ENCODE results near the gene RNF121. TPM values are rescaled to one million over a fixed set of nuclear protein-coding genes. Genes with fewer than 3 reads are reported as not detected.

Gene RNF121
- total and polyA plus RNA-seq, 4 donors: 10.2 to 31.1 (median 14.2) TPM

DNA sequence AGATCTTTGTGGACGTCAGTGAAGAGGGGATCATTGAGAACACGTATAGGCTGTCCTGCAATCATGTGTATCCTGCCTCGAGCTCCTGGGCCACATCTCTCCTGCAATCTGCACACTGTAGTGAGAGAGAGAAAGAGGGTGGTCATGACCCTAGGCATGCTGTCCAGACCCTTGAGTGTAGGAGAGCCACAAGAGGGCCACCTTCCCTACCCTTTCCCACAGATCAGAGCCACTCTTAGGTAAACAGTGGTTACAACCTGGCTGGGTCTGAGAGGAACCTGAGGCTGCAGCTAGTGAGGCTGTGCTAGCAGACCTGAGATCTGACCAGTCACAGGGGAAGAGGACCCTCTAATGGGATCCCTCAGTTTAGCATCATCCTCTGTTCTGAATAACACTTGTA lies 65.9 kb downstream of the RNF121 start:
- no peak for DNase-seq (ENCODE audit: low spot score)
- WGBS: 93% methylated on average over 3 of the region's 3 CpGs

DNA sequence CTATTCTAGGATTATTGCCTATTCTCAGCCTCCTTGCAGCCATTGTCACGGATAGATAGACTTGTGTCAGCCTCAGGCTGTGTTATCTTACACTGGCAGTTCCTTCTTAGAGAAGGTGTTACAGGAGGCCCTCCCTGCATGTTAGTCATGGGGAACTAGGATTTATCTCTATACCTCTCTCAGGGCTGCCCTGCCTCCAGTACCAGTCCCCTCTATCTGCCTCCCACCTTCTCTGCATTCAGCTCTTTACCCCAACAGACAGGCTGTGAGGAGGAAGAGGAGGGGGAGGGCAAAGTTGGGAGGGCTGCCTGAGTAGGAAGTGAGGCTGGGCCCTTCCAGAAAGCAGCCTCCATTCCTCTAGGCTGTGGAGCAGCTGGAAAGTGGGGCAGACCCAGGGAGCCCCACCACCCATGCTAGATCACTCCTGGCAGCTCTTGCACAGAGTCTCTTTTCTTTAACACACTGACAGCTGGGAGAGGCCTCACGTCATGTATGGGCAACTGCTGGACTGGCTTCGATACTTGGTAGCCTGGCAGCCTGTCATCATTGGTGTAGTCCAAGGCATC lies 67.0 kb downstream of the RNF121 start:
- 95% methylated on average over 3 of the region's 3 CpGs for WGBS
- no peak for DNase-seq (ENCODE audit: low spot score)
- H3K9me3 ChIP-seq (ENCODE audit: control insufficient read depth in 4 of 4, low read length in 3 of 4): no peaks in the 10 kb centered on the region
- no peak overlapping the region for H3K4me3 ChIP-seq (ENCODE audit: low read depth in 1 of 3, low read length in 3 of 3)
- peaks cover 0 to 2% (median under 1%) of the 10 kb centered on the region in 4 donors for H3K36me3 ChIP-seq (ENCODE audit: control insufficient read depth in 4 of 4, insufficient read depth in 3 of 4, low read depth in 1 of 4, low read length in 3 of 4)
- H3K9ac ChIP-seq (ENCODE audit: low read depth in 1 of 2, low read length in 2 of 2): no peak overlapping the region
- no peaks in the 10 kb centered on the region for H3K27me3 ChIP-seq (ENCODE audit: control insufficient read depth in 4 of 4, insufficient read depth in 4 of 4, low read length in 3 of 4)
- no peak overlapping the region for H3K27ac ChIP-seq (ENCODE audit: low read depth in 1 of 2, low read length in 2 of 2)
- peaks cover 2 to 17% (median 10%) of the 10 kb centered on the region in 4 donors for H3K4me1 ChIP-seq (ENCODE audit: control insufficient read depth in 4 of 4, insufficient read depth in 4 of 4, low read length in 3 of 4)
- no peak for TF ChIP-seq GABPA (IDR thresholded peaks at IDR 0.05 in 1 of 2, conservative IDR thresholded peaks at IDR 0.05 in 1 of 2)
- no peak for TF ChIP-seq FOXA1 (IDR thresholded peaks at IDR 0.05)
- TF ChIP-seq YY1 (IDR thresholded peaks at IDR 0.05): no peak
- TF ChIP-seq, protein P1, sequence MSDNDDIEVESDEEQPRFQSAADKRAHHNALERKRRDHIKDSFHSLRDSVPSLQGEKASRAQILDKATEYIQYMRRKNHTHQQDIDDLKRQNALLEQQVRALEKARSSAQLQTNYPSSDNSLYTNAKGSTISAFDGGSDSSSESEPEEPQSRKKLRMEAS (IDR thresholded peaks at IDR 0.05): no peak
- TF ChIP-seq NR2F2 (IDR thresholded peaks at IDR 0.05): no peak
- TF ChIP-seq RXRA (IDR thresholded peaks at IDR 0.05): no peak
- no peak for TF ChIP-seq FOXA2 (IDR thresholded peaks at IDR 0.05)
- no peak for TF ChIP-seq TAF1 (conservative IDR thresholded peaks at IDR 0.05)
- TF ChIP-seq, protein P2, sequence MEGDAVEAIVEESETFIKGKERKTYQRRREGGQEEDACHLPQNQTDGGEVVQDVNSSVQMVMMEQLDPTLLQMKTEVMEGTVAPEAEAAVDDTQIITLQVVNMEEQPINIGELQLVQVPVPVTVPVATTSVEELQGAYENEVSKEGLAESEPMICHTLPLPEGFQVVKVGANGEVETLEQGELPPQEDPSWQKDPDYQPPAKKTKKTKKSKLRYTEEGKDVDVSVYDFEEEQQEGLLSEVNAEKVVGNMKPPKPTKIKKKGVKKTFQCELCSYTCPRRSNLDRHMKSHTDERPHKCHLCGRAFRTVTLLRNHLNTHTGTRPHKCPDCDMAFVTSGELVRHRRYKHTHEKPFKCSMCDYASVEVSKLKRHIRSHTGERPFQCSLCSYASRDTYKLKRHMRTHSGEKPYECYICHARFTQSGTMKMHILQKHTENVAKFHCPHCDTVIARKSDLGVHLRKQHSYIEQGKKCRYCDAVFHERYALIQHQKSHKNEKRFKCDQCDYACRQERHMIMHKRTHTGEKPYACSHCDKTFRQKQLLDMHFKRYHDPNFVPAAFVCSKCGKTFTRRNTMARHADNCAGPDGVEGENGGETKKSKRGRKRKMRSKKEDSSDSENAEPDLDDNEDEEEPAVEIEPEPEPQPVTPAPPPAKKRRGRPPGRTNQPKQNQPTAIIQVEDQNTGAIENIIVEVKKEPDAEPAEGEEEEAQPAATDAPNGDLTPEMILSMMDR (IDR thresholded peaks at IDR 0.05; ENCODE audit: low read depth, low read length, missing input control): no peak
- TF ChIP-seq RAD21 (IDR thresholded peaks at IDR 0.05): no peak
- TF ChIP-seq JUND (IDR thresholded peaks at IDR 0.05): no peak
- TF ChIP-seq, protein P3, sequence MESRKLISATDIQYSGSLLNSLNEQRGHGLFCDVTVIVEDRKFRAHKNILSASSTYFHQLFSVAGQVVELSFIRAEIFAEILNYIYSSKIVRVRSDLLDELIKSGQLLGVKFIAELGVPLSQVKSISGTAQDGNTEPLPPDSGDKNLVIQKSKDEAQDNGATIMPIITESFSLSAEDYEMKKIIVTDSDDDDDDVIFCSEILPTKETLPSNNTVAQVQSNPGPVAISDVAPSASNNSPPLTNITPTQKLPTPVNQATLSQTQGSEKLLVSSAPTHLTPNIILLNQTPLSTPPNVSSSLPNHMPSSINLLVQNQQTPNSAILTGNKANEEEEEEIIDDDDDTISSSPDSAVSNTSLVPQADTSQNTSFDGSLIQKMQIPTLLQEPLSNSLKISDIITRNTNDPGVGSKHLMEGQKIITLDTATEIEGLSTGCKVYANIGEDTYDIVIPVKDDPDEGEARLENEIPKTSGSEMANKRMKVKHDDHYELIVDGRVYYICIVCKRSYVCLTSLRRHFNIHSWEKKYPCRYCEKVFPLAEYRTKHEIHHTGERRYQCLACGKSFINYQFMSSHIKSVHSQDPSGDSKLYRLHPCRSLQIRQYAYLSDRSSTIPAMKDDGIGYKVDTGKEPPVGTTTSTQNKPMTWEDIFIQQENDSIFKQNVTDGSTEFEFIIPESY (IDR thresholded peaks at IDR 0.05): no peak
- TF ChIP-seq EGR1 (IDR thresholded peaks at IDR 0.05; ENCODE audit: low read depth in 2 of 2): no peak
- TF ChIP-seq, protein P4, sequence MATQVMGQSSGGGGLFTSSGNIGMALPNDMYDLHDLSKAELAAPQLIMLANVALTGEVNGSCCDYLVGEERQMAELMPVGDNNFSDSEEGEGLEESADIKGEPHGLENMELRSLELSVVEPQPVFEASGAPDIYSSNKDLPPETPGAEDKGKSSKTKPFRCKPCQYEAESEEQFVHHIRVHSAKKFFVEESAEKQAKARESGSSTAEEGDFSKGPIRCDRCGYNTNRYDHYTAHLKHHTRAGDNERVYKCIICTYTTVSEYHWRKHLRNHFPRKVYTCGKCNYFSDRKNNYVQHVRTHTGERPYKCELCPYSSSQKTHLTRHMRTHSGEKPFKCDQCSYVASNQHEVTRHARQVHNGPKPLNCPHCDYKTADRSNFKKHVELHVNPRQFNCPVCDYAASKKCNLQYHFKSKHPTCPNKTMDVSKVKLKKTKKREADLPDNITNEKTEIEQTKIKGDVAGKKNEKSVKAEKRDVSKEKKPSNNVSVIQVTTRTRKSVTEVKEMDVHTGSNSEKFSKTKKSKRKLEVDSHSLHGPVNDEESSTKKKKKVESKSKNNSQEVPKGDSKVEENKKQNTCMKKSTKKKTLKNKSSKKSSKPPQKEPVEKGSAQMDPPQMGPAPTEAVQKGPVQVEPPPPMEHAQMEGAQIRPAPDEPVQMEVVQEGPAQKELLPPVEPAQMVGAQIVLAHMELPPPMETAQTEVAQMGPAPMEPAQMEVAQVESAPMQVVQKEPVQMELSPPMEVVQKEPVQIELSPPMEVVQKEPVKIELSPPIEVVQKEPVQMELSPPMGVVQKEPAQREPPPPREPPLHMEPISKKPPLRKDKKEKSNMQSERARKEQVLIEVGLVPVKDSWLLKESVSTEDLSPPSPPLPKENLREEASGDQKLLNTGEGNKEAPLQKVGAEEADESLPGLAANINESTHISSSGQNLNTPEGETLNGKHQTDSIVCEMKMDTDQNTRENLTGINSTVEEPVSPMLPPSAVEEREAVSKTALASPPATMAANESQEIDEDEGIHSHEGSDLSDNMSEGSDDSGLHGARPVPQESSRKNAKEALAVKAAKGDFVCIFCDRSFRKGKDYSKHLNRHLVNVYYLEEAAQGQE (IDR thresholded peaks at IDR 0.05): no peak
- TF ChIP-seq SP1 (IDR thresholded peaks at IDR 0.05): no peak
- TF ChIP-seq HNF4G (IDR thresholded peaks at IDR 0.05): no peak

More for the DNA sequence above, 65.9 kb downstream of the RNF121 start:
- H3K9me3 ChIP-seq (ENCODE audit: control insufficient read depth in 4 of 4, low read length in 3 of 4): no peaks in the 10 kb centered on the region
- H3K9ac ChIP-seq (ENCODE audit: low read depth in 1 of 2, low read length in 2 of 2): no peak overlapping the region
- H3K36me3 ChIP-seq (ENCODE audit: control insufficient read depth in 4 of 4, insufficient read depth in 3 of 4, low read depth in 1 of 4, low read length in 3 of 4): peaks cover 0 to 3% (median 2%) of the 10 kb centered on the region in 4 donors
- H3K27me3 ChIP-seq (ENCODE audit: control insufficient read depth in 4 of 4, insufficient read depth in 4 of 4, low read length in 3 of 4): no peaks in the 10 kb centered on the region
- TF ChIP-seq YY1 (IDR thresholded peaks at IDR 0.05) (no peak), EGR1 (IDR thresholded peaks at IDR 0.05; ENCODE audit: low read depth in 2 of 2) (no peak), RAD21 (IDR thresholded peaks at IDR 0.05) (no peak), HNF4A (conservative IDR thresholded peaks at IDR 0.05) (no peak), GABPA (IDR thresholded peaks at IDR 0.05 in 1 of 2, conservative IDR thresholded peaks at IDR 0.05 in 1 of 2) (no peak), FOXA2 (IDR thresholded peaks at IDR 0.05) (no peak), HNF4G (IDR thresholded peaks at IDR 0.05) (no peak), RXRA (IDR thresholded peaks at IDR 0.05) (no peak), NR2F2 (IDR thresholded peaks at IDR 0.05) (no peak), JUND (IDR thresholded peaks at IDR 0.05) (no peak), SP1 (IDR thresholded peaks at IDR 0.05) (no peak)
- TF ChIP-seq, protein P1 (IDR thresholded peaks at IDR 0.05): no peak
- TF ChIP-seq, protein P4 (IDR thresholded peaks at IDR 0.05): no peak
- peaks cover 2 to 14% (median 8%) of the 10 kb centered on the region in 4 donors for H3K4me1 ChIP-seq (ENCODE audit: control insufficient read depth in 4 of 4, insufficient read depth in 4 of 4, low read length in 3 of 4)
- no peak overlapping the region for H3K27ac ChIP-seq (ENCODE audit: low read depth in 1 of 2, low read length in 2 of 2)
- H3K4me3 ChIP-seq (ENCODE audit: low read depth in 1 of 3, low read length in 3 of 3): no peak overlapping the region
